ENCODE results near the gene PHPT1. TPM values are rescaled to one million over a fixed set of nuclear protein-coding genes. Genes with fewer than 3 reads are reported as not detected.

Gene PHPT1
- total RNA-seq, 1 experiment from 2014 or later: 161 TPM

DNA sequence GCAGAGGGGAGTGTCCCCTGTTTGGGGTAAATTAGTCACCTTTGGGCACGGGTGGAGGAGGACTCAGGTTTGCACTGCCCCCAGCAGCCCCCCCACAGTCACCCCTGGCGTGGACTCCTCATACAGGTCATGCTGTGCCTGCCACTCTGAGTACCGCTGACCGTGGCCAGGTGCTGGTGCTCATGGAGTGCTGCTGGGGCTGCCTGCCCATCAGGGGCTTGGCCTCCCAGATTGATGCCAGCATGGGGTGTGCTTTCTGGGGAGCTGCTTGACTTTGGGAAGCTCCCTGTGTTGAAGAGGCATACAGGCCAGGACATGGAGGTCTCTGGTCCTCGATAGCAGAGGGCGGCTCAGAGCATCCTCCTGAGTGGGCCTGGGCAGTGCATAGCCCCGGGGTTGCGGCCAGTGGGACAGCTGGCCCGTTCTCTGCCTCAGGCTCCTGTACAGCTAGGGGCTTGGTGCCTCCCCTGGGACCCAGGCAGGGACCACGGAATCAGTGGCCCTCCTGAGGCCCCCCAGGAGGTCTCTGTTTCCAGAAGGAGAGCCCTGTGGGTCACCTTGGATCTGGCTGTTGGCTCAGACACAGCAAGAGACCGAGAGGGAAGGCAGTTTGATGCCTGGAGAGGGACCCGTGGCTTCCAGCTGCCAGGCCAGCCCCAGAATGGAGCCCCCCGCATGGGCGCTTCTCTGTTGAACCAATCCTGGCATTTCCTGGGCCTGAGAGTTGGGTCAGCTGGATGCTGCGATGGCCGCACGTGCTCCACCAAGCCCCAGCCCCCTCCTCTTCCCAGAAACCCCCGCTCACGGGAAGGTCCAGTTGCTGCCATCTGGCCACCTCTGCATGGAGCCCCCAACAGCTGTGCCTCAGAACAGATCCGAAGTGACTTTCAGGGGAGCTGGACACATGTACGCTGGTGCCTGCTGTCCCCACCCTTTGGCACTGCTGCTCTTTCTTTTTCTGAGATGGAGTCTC lies 13.0 kb upstream of the PHPT1 start:
- Histone ChIP-seq H4K91ac (ENCODE audit: insufficient read length, low read depth, low read length) (no peak overlapping the region), H3K27me3 (ENCODE audit: insufficient read depth, low read length) (no peaks in the 10 kb centered on the region), H3K4ac (ENCODE audit: low read depth, low read length) (no peak overlapping the region), H2AK5ac (ENCODE audit: insufficient read length, low read length) (no peak overlapping the region), H3K79me2 (ENCODE audit: insufficient read depth, low read length) (no peaks in the 10 kb centered on the region), H2BK12ac (ENCODE audit: insufficient read length, low read depth, low read length) (no peak overlapping the region), H3K23ac (ENCODE audit: insufficient read length, low read depth, low read length) (no peak overlapping the region), H3K56ac (ENCODE audit: insufficient read length, low read depth, low read length) (no peak overlapping the region), H3K27ac (ENCODE audit: insufficient read length, low read depth, low read length) (no peak overlapping the region), H3K23me2 (ENCODE audit: insufficient read length, low read depth, low read length, poor library complexity, severe bottlenecking) (no peaks in the 10 kb centered on the region), H2BK120ac (ENCODE audit: low read depth, low read length, poor library complexity, severe bottlenecking) (no peak overlapping the region), H3T11ph (ENCODE audit: low read length) (no peak overlapping the region), H4K8ac (replicated peaks; ENCODE audit: insufficient read length, low read depth, low read length) (no peak overlapping the region), H3K18ac (ENCODE audit: insufficient read length, low read depth, low read length) (no peak overlapping the region), H4K5ac (ENCODE audit: insufficient read length, low read depth, low read length) (no peak overlapping the region), H2BK20ac (ENCODE audit: low read depth, low read length, poor library complexity, severe bottlenecking) (no peak overlapping the region), H2BK15ac (ENCODE audit: low read depth, low read length) (no peak overlapping the region), H3K79me1 (ENCODE audit: insufficient read depth, low read depth, low read length, poor library complexity, severe bottlenecking) (no peaks in the 10 kb centered on the region), H2BK5ac (ENCODE audit: insufficient read length, low read length) (no peak overlapping the region), H3K4me1 (ENCODE audit: insufficient read depth, low read length) (peaks cover 2% of the 10 kb centered on the region; the same call in 1 of the 2 replicates), H3K9ac (ENCODE audit: extremely low read depth, insufficient read length, low read length) (no peak overlapping the region), H3K9me3 (ENCODE audit: control insufficient read depth, low read depth, low read length) (no peaks in the 10 kb centered on the region), H3K14ac (ENCODE audit: insufficient read depth, low read length) (no peak overlapping the region; the same call in 1 of the 2 replicates), H4K20me1 (ENCODE audit: control insufficient read depth, insufficient read depth, insufficient read length) (no peaks in the 10 kb centered on the region), H3K4me2 (ENCODE audit: insufficient read depth, insufficient read length, low read length) (no peak overlapping the region), H2AFZ (ENCODE audit: low read length) (no peak overlapping the region)
- H3K4me3 Mint-ChIP-seq: no peak overlapping the region
- no peak for DNase-seq
- no CpG with 5 or more reads among the region's 21 CpGs for WGBS (ENCODE audit: extremely low coverage, insufficient read length, low lambda C conversion rate)
- no peak overlapping the region for H3K27ac Mint-ChIP-seq
- TF ChIP-seq, protein P1, sequence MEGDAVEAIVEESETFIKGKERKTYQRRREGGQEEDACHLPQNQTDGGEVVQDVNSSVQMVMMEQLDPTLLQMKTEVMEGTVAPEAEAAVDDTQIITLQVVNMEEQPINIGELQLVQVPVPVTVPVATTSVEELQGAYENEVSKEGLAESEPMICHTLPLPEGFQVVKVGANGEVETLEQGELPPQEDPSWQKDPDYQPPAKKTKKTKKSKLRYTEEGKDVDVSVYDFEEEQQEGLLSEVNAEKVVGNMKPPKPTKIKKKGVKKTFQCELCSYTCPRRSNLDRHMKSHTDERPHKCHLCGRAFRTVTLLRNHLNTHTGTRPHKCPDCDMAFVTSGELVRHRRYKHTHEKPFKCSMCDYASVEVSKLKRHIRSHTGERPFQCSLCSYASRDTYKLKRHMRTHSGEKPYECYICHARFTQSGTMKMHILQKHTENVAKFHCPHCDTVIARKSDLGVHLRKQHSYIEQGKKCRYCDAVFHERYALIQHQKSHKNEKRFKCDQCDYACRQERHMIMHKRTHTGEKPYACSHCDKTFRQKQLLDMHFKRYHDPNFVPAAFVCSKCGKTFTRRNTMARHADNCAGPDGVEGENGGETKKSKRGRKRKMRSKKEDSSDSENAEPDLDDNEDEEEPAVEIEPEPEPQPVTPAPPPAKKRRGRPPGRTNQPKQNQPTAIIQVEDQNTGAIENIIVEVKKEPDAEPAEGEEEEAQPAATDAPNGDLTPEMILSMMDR (conservative IDR thresholded peaks at IDR 0.05): no peak
- H3K9me3 Mint-ChIP-seq: no peaks in the 10 kb centered on the region
- peaks cover 10 to 14% of the 10 kb centered on the region in 2 experiments for H3K4me1 Mint-ChIP-seq
- peaks cover 6 to 37% (median 34%) of the 10 kb centered on the region in 3 experiments for H3K36me3 Mint-ChIP-seq (ENCODE audit: insufficient read depth in 1 of 3, low read depth in 3 of 3)
- peaks cover 5% of the 10 kb centered on the region; the same call in 1 of the 2 replicates for H3K27me3 Mint-ChIP-seq (ENCODE audit: low read depth)
